Activated CD4-positive, alpha-beta T cell treated with anti-CD3 and anti-CD28 coated beads for 36 hours (primary cell): Measurements from ENCODE around the gene ARHGAP25. TPM values are rescaled to one million over a fixed set of nuclear protein-coding genes. Genes with fewer than 3 reads are reported as not detected.

Experiments
- ATAC-seq: fragments of 200-7000 bp; cut with Tn5 transposase; one replicate; pipeline ENCODE4 v1.10.0; 2021; ENCODE audit warnings: mild to moderate bottlenecking, moderate library complexity
- CTCF ChIA-PET: fragments of 350-600 bp; sonication (Branson Sonifier 250); formaldehyde crosslinking; loops from one replicate; lab custom pipeline; 2021; ENCODE audit warnings: antibody characterized with exemption; lab: Charles Lee
- POLR2A ChIA-PET: fragments of 350-600 bp; sonication (Branson Sonifier 250); formaldehyde crosslinking; loops from one replicate; lab custom pipeline; 2021; ENCODE audit warnings: antibody characterized with exemption, inconsistent platforms; lab: Charles Lee
- DNase-seq: peaks from one replicate; pipeline ENCODE4 v3.0.0-alpha.2; 2020
- H3K27ac Mint-ChIP-seq: one replicate; pipeline ENCODE4 v1.8.0; 2021; ENCODE audit warnings: mixed read lengths
- H3K27me3 Mint-ChIP-seq: one replicate; pipeline ENCODE4 v1.8.0; 2021; ENCODE audit warnings: mixed read lengths
- H3K36me3 Mint-ChIP-seq: one replicate; pipeline ENCODE4 v1.8.0; 2021; ENCODE audit warnings: low read depth, mixed read lengths
- H3K4me1 Mint-ChIP-seq: one replicate; pipeline ENCODE4 v1.8.0; 2021; ENCODE audit warnings: mixed read lengths
- H3K4me3 Mint-ChIP-seq: one replicate; pipeline ENCODE4 v1.8.0; 2021; ENCODE audit warnings: mild to moderate bottlenecking, moderate library complexity, mixed read lengths
- H3K9me3 Mint-ChIP-seq: one replicate; pipeline ENCODE4 v1.8.0; 2021; ENCODE audit warnings: low read depth, mixed read lengths
- intact Hi-C, 2 experiments: fragments of 100-400 bp; cut with DNase I in 1 of 2; cut with micrococcal nuclease in 1 of 2; formaldehyde crosslinking; loops; one replicate each; pipeline versions ENCODE4 v1.14.2 to v1.15.1; 2022 to 2024; cut with DNase I, micrococcal nuclease
- total RNA-seq, 2 experiments: library from RNA; stranded (reverse); gene quantifications; one replicate each; pipeline ENCODE4 v1.2.3, GENCODE V29; 2021

ARHGAP25 gene
- total RNA-seq, 2 experiments from 2014 or later, result 57.9 to 73.2 TPM

GRCh38 chr2:68740400-68740914 lies 5.8 kb downstream of the ARHGAP25 start:
- H3K9me3 Mint-ChIP-seq, result no peaks in the 10 kb centered on the region
- intact Hi-C loops, result loop anchor here in 1 of 2 experiments (1.0 to 2.0 kb wide), 2 partner anchors 26 to 168 kb away; no protein-coding TSS in a partner anchor
- ATAC-seq, result peak; percentile 45

GRCh38 chr2:68741238-68741637 lies 6.6 kb downstream of the ARHGAP25 start:
- ChIA-PET POLR2A (interaction anchor here (0.7 to 1.1 kb wide), 3 partner anchors 20 to 26 kb away, joined by 3 read pairs; no protein-coding TSS in a partner anchor), CTCF (interaction anchor here (1.0 to 18.8 kb wide), 19 partner anchors 9 to 277 kb away, joined by 3 to 261 read pairs (median 5); no protein-coding TSS in a partner anchor)
- Mint-ChIP-seq H3K4me1 (peaks cover 82% of the 10 kb centered on the region), H3K27me3 (no peaks in the 10 kb centered on the region), H3K36me3 (peaks cover 62% of the 10 kb centered on the region), H3K9me3 (no peaks in the 10 kb centered on the region), H3K4me3 (no peak overlapping the region), H3K27ac (peak overlapping the region; percentile 93)
- no peak for ATAC-seq
- no peak for DNase-seq
- intact Hi-C loops, result loop anchor here in 1 of 2 experiments (1.0 to 2.0 kb wide), 2 partner anchors 29 to 168 kb away; no protein-coding TSS in a partner anchor

More at GRCh38 chr2:68740400-68740914, 5.8 kb downstream of the ARHGAP25 start:
- Mint-ChIP-seq H3K27ac (peak overlapping the region; percentile 93), H3K36me3 (peaks cover 57% of the 10 kb centered on the region), H3K4me3 (no peak overlapping the region), H3K27me3 (no peaks in the 10 kb centered on the region), H3K4me1 (peaks cover 74% of the 10 kb centered on the region)
- ChIA-PET CTCF (interaction anchor here (1.0 to 18.8 kb wide), 15 partner anchors 10 to 252 kb away, joined by 3 to 261 read pairs (median 6); no protein-coding TSS in a partner anchor), POLR2A (interaction anchor here (0.7 to 1.5 kb wide), 8 partner anchors 9 to 275 kb away, joined by 3 to 4 read pairs (median 3); no protein-coding TSS in a partner anchor)
- no peak for DNase-seq

GRCh38 chr2:68741805-68742306 lies 7.2 kb downstream of the ARHGAP25 start:
- ATAC-seq, result peak; percentile 30
- intact Hi-C loops, result loop anchor here in 1 of 2 experiments (1.0 to 2.0 kb wide), 2 partner anchors 28 to 167 kb away; no protein-coding TSS in a partner anchor

GRCh38 chr2:68742626-68743415 lies 8.2 kb downstream of the ARHGAP25 start:
- Mint-ChIP-seq H3K4me3 (peak overlapping the region; percentile 33), H3K27ac (peak overlapping the region; percentile 80), H3K27me3 (no peaks in the 10 kb centered on the region), H3K9me3 (no peaks in the 10 kb centered on the region), H3K36me3 (peaks cover 70% of the 10 kb centered on the region), H3K4me1 (peaks cover 97% of the 10 kb centered on the region)
- CTCF ChIA-PET, result interaction anchor here (0.6 to 18.8 kb wide), 12 partner anchors 8 to 279 kb away, joined by 3 to 261 read pairs (median 5); no protein-coding TSS in a partner anchor
- POLR2A ChIA-PET, result interaction anchor here (0.5 kb wide), 1 partner anchor 55 kb away, joined by 3 read pairs; no protein-coding TSS in a partner anchor
- intact Hi-C loops, result no loop called here
- ATAC-seq (no peak), DNase-seq (no peak)

More at GRCh38 chr2:68741805-68742306, 7.2 kb downstream of the ARHGAP25 start:
- ChIA-PET POLR2A (interaction anchor here (1.1 kb wide), 1 partner anchor 20 kb away, joined by 3 read pairs; no protein-coding TSS in a partner anchor), CTCF (interaction anchor here (0.6 to 18.8 kb wide), 17 partner anchors 9 to 278 kb away, joined by 3 to 261 read pairs (median 5); no protein-coding TSS in a partner anchor)
- DNase-seq, result peak; percentile 49
- peak overlapping the region; percentile 81 for H3K27ac Mint-ChIP-seq
- H3K9me3 Mint-ChIP-seq, result no peaks in the 10 kb centered on the region
- H3K4me1 Mint-ChIP-seq, result peaks cover 88% of the 10 kb centered on the region
- no peaks in the 10 kb centered on the region for H3K27me3 Mint-ChIP-seq
- H3K4me3 Mint-ChIP-seq, result peak overlapping the region; percentile 43
- peaks cover 66% of the 10 kb centered on the region for H3K36me3 Mint-ChIP-seq

- no peaks in the 10 kb centered on the region for H3K9me3 Mint-ChIP-seq
- ChIA-PET POLR2A (interaction anchor here (0.5 kb wide), 1 partner anchor 54 kb away, joined by 3 read pairs; no protein-coding TSS in a partner anchor), CTCF (interaction anchor here (0.7 to 18.8 kb wide), 9 partner anchors 7 to 279 kb away, joined by 4 to 261 read pairs (median 12); no protein-coding TSS in a partner anchor)
- peaks cover 97% of the 10 kb centered on the region for H3K4me1 Mint-ChIP-seq
- intact Hi-C loops, result no loop called here
- peak overlapping the region; percentile 13 for H3K4me3 Mint-ChIP-seq
- ATAC-seq (no peak), DNase-seq (no peak)
- H3K36me3 Mint-ChIP-seq, result peaks cover 67% of the 10 kb centered on the region
- H3K27ac Mint-ChIP-seq, result peak overlapping the region; percentile 75
- H3K27me3 Mint-ChIP-seq, result no peaks in the 10 kb centered on the region
Observed at GRCh38 chr2:68743531-68743930, 8.9 kb downstream of the ARHGAP25 start.

- ChIA-PET CTCF (interaction anchor here (0.7 to 18.8 kb wide), 12 partner anchors 6 to 280 kb away, joined by 3 to 261 read pairs (median 8); no protein-coding TSS in a partner anchor), POLR2A (interaction anchor here (0.8 to 1.1 kb wide), 2 partner anchors 18 to 23 kb away, joined by 3 read pairs; no protein-coding TSS in a partner anchor)
- intact Hi-C loops, result no loop called here
- Mint-ChIP-seq H3K27ac (peak overlapping the region; percentile 75), H3K4me3 (peak overlapping the region; percentile 5), H3K4me1 (peaks cover 97% of the 10 kb centered on the region), H3K9me3 (no peaks in the 10 kb centered on the region), H3K27me3 (no peaks in the 10 kb centered on the region), H3K36me3 (peaks cover 60% of the 10 kb centered on the region)
- ATAC-seq, result no peak
- no peak for DNase-seq
Observed at GRCh38 chr2:68744366-68744912, 9.8 kb downstream of the ARHGAP25 start.

- ChIA-PET CTCF (interaction anchor here (0.7 to 18.8 kb wide), 11 partner anchors 6 to 281 kb away, joined by 3 to 261 read pairs (median 7); no protein-coding TSS in a partner anchor), POLR2A (interaction anchor here (0.7 to 1.1 kb wide), 3 partner anchors 18 to 164 kb away, joined by 3 read pairs; no protein-coding TSS in a partner anchor)
- Mint-ChIP-seq H3K27ac (peak overlapping the region; percentile 75), H3K36me3 (peaks cover 59% of the 10 kb centered on the region), H3K27me3 (no peaks in the 10 kb centered on the region), H3K4me1 (peaks cover 92% of the 10 kb centered on the region), H3K9me3 (no peaks in the 10 kb centered on the region), H3K4me3 (peak overlapping the region; percentile 5)
- ATAC-seq, result peak; percentile 63
- peak; percentile 65 for DNase-seq
- intact Hi-C loops, result no loop called here
Observed at GRCh38 chr2:68745006-68745405, 10.4 kb downstream of the ARHGAP25 start.

- peak overlapping the region; percentile 75 for H3K27ac Mint-ChIP-seq
- peaks cover 50% of the 10 kb centered on the region for H3K36me3 Mint-ChIP-seq
Observed at GRCh38 chr2:68746408-68746807, 11.8 kb downstream of the ARHGAP25 start.

GRCh38 chr2:68747413-68747812 lies 12.8 kb downstream of the ARHGAP25 start:
- Mint-ChIP-seq H3K4me3 (no peak overlapping the region), H3K9me3 (no peaks in the 10 kb centered on the region), H3K4me1 (peaks cover 91% of the 10 kb centered on the region), H3K27ac (peak overlapping the region; percentile 73), H3K36me3 (peaks cover 47% of the 10 kb centered on the region), H3K27me3 (no peaks in the 10 kb centered on the region)
- DNase-seq (no peak), ATAC-seq (no peak)
- intact Hi-C loops, result no loop called here
- CTCF ChIA-PET, result interaction anchor here (0.5 to 18.8 kb wide), 8 partner anchors 7 to 284 kb away, joined by 3 to 261 read pairs (median 6); no protein-coding TSS in a partner anchor
- POLR2A ChIA-PET, result no interaction called here

More at GRCh38 chr2:68746408-68746807, 11.8 kb downstream of the ARHGAP25 start:
- Mint-ChIP-seq H3K4me3 (no peak overlapping the region), H3K9me3 (no peaks in the 10 kb centered on the region), H3K27me3 (no peaks in the 10 kb centered on the region), H3K4me1 (peaks cover 90% of the 10 kb centered on the region)
- CTCF ChIA-PET, result interaction anchor here (1.1 to 18.8 kb wide), 8 partner anchors 13 to 282 kb away, joined by 4 to 261 read pairs (median 10); no protein-coding TSS in a partner anchor
- POLR2A ChIA-PET, result no interaction called here
- ATAC-seq (no peak), DNase-seq (no peak)
- intact Hi-C loops, result no loop called here

GRCh38 chr2:68747900-68748299 lies 13.3 kb downstream of the ARHGAP25 start:
- Mint-ChIP-seq H3K27me3 (no peaks in the 10 kb centered on the region), H3K27ac (peak overlapping the region; percentile 73), H3K4me3 (no peak overlapping the region), H3K4me1 (peaks cover 91% of the 10 kb centered on the region), H3K9me3 (no peaks in the 10 kb centered on the region), H3K36me3 (peaks cover 42% of the 10 kb centered on the region)
- no peak for DNase-seq
- ChIA-PET CTCF (interaction anchor here (0.5 to 18.8 kb wide), 10 partner anchors 7 to 284 kb away, joined by 3 to 261 read pairs (median 6); no protein-coding TSS in a partner anchor), POLR2A (interaction anchor here (0.9 kb wide), 1 partner anchor 34 kb away, joined by 4 read pairs; no protein-coding TSS in a partner anchor)
- no peak for ATAC-seq
- intact Hi-C loops, result no loop called here
